NCI-H2081 treated with DMSO at 0.1 percent for 48 hours (cell line): ENCODE results near the gene FAM13A.
"Not testable (repeated sequence)": the region's sequence is repeated elsewhere in the genome, so short reads cannot be mapped to it uniquely, and the experiment has no call there.

Source experiments
- DNase-seq: peaks from one replicate; lab custom pipeline; 2025; lab: John Stamatoyannopoulos, UW

Gene FAM13A

GRCh38 chr4:89056953-89057398 is at the start of gene FAM13A:
FAM13A (minus strand) TSS chr4:89057185; CDS start chr4:89056964, 221 bp downstream.
- DNase-seq = peak; percentile 44

- no peak for DNase-seq
These were observed 48.7 kb upstream of the FAM13A start for GRCh38 chr4:89105726-89106125.

GRCh38 chr4:89101256-89102161 is 44.5 kb upstream of the FAM13A start:
- DNase-seq = no peak

GRCh38 chr4:89100853-89101252 is 43.9 kb upstream of the FAM13A start:
- DNase-seq = no peak

- DNase-seq = no peak
These were observed 42.5 kb upstream of the FAM13A start for GRCh38 chr4:89099471-89099870.

- no peak for DNase-seq
These were observed 42.0 kb upstream of the FAM13A start for GRCh38 chr4:89099034-89099433.

- DNase-seq = no peak
These were observed 21.3 kb upstream of the FAM13A start for GRCh38 chr4:89078300-89078699.

- DNase-seq = no peak
These were observed 20.8 kb upstream of the FAM13A start for GRCh38 chr4:89077761-89078160.

- DNase-seq = no peak
These were observed 15.9 kb upstream of the FAM13A start for GRCh38 chr4:89072921-89073320.

- DNase-seq = no peak
These were observed 14.3 kb upstream of the FAM13A start for GRCh38 chr4:89071311-89071710.

- no peak for DNase-seq
These were observed 13.1 kb upstream of the FAM13A start for GRCh38 chr4:89070041-89070440.

GRCh38 chr4:89069481-89069880 is 12.5 kb upstream of the FAM13A start:
- no peak for DNase-seq

- DNase-seq = no peak
These were observed 10.4 kb upstream of the FAM13A start for GRCh38 chr4:89067417-89067816.

GRCh38 chr4:89064848-89065247 is 7.9 kb upstream of the FAM13A start:
- DNase-seq = no peak

GRCh38 chr4:89057844-89058243 is 859 bp upstream of the FAM13A start:
- DNase-seq = not testable (repeated sequence)

GRCh38 chr4:89056292-89056952 is 563 bp downstream of the FAM13A start:
- no peak for DNase-seq

GRCh38 chr4:89055157-89056080 is 1.6 kb downstream of the FAM13A start:
- DNase-seq = no peak

GRCh38 chr4:89054627-89055026 is 2.4 kb downstream of the FAM13A start:
- DNase-seq = no peak

GRCh38 chr4:89049853-89050252 is 7.1 kb downstream of the FAM13A start:
- no peak for DNase-seq

- no peak for DNase-seq
These were observed 7.9 kb downstream of the FAM13A start for GRCh38 chr4:89048906-89049601.

GRCh38 chr4:89044147-89044900 is 12.7 kb downstream of the FAM13A start:
- DNase-seq = no peak
